ENCODE measurements around the gene BLMH.

The BLMH gene

DNA sequence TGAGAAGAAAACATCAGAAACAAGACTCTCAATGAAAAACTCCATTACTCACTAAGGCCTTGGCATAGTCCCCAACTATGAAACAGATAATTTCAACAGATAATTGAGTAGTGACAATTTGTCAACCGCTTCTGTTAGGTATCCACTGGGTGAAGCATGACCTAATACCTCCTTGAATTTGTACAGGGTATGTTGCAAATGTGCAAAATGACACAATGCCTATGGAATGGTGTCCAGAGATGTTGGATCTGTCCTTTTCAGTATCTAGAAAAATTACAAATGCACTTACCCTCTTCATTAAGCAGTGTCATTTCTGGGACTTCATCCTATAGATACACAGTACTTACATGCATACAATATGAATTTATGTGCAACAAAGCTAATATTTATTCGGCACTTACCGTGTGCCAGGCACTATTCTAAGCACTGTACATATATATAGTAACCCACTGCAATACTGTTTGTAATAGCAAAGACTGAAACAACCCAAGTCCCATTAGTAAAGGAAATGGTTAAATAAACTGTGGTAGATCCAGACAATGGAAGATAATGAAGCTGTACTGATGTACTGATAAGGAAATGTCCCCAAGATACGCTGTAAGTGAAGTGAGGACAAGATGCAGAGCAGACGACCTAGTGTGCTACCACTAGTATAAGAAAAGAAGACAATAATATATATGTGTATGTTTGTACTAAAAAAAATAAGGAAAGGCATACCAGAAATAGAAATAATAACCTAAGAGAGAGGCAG is 34.8 kb downstream of the BLMH start:
- H3K27ac ChIP-seq, result no peak overlapping the region
- DNase-seq (ENCODE audit: low read depth, low spot score), result no peak

DNA sequence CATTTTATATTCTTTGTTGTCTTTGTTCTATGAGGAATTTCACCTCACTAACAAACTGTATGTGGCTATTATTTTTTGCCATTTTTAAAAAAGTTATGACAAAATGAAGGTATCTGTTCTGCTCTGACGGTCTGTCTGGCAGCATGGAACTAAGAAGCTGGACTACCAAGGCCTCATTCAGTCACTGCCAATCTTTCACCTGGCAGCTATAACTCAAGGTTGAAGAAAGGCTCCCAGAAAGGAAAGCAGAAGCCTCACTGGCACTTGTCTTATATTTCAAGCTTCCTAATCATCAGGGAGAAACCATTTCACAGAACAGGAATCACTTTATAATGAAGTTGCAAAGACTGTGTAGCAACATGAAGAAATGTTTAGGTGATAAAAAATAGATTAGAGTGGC is 37.6 kb downstream of the BLMH start:
- no peak overlapping the region for H3K27ac ChIP-seq
- no peak for DNase-seq (ENCODE audit: low read depth, low spot score)

- no peak for DNase-seq (ENCODE audit: low read depth, low spot score)
These were observed 38.4 kb downstream of the BLMH start for GRCh38 chr17:30253312-30253711.

DNA sequence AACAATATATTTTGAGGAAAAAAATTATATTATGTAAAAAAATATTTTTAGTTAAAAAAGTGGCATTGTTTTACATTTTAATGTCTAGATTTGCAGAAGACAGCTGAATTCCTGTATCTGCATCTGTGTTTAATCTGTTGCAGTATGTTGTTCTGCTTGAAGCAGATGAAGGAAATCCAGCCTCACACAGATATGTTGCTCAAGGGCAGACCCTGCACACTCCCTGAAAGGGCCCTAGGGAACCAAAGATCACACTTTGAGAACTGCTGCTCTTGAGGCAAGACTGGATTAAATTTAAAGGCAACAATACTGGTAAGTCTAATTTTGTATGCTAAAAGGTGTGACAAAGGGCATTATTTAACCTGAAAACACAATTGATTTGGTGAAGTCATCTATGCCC is 39.8 kb downstream of the BLMH start:
- DNase-seq (ENCODE audit: low read depth, low spot score), result no peak
- H3K27ac ChIP-seq, result no peak overlapping the region

More at GRCh38 chr17:30253312-30253711, 38.4 kb downstream of the BLMH start:
- H3K27ac ChIP-seq, result no peak overlapping the region

- H3K27ac ChIP-seq, result no peak overlapping the region
- no peak for DNase-seq (ENCODE audit: low read depth, low spot score)
These were observed 42.3 kb downstream of the BLMH start for GRCh38 chr17:30249460-30249859.

- no peak overlapping the region for H3K27ac ChIP-seq
These were observed 43.0 kb downstream of the BLMH start for GRCh38 chr17:30248786-30249185.

GRCh38 chr17:30246460-30246859 is 45.3 kb downstream of the BLMH start:
- H3K27ac ChIP-seq, result no peak overlapping the region

More at GRCh38 chr17:30248786-30249185, 43.0 kb downstream of the BLMH start:
- DNase-seq (ENCODE audit: low read depth, low spot score), result no peak

DNA sequence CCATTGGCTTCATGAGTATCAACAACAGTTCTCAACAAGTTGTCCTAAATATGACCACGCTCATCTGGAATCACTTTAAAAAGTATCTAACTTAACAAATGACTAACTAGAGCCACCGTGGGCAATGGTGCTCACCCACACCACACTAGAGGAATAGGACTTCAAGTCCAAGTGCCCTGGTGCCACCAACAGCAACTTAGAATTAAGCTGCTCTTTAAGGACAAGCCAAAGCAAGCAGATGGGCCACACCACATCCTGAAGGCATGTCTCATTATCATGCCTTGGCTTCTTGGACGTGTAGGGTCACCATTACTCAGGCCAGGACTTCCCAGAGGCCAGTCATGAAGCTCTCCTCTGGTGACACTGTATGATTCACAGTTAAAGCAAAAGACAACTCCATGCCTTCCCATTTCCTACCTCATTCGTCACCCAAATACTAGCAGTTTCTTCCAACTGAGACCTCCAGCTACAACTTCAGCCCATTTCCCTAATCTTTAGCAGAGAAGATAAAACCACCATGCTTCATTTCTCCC is 46.8 kb downstream of the BLMH start:
- peak overlapping the region; percentile 52 for H3K27ac ChIP-seq
- DNase-seq (ENCODE audit: low read depth, low spot score), result peak; percentile 29

More at GRCh38 chr17:30246460-30246859, 45.3 kb downstream of the BLMH start:
- no peak for DNase-seq (ENCODE audit: low read depth, low spot score)

GRCh38 chr17:30243568-30243967 is 48.2 kb downstream of the BLMH start:
- no peak for DNase-seq (ENCODE audit: low read depth, low spot score)
- no peak overlapping the region for H3K27ac ChIP-seq

- no peak overlapping the region for H3K27ac ChIP-seq
- no peak for DNase-seq (ENCODE audit: low read depth, low spot score)
These were observed 48.7 kb downstream of the BLMH start for GRCh38 chr17:30243002-30243401.

DNA sequence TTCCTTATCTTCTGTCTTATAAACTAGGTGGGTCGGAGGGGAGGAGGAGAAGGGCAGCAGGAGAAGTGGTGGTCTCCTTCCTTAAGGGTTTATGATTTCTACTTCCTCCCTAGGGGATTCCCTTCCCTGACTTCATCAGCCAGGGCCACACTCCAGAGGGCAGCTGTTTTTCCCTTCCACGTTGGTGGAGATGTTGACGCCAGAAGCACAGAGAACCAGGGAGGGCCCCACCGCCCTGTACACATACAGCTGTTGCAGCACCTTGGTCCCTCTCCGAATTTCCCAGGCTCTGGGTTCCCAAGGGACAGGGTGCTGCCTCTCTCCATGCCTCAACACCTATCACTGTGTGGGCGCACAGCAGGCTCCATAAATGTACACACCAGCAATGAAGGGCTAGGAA is 50.7 kb downstream of the BLMH start:
- no peak for DNase-seq (ENCODE audit: low read depth, low spot score)
- H3K27ac ChIP-seq, result no peak overlapping the region

- no peak overlapping the region for H3K27ac ChIP-seq
- DNase-seq (ENCODE audit: low read depth, low spot score), result no peak
These were observed 51.6 kb downstream of the BLMH start for GRCh38 chr17:30240177-30240576.

- no peak for DNase-seq (ENCODE audit: low read depth, low spot score)
- no peak overlapping the region for H3K27ac ChIP-seq
These were observed 52.7 kb downstream of the BLMH start for GRCh38 chr17:30239089-30239462.

- H3K27ac ChIP-seq, result no peak overlapping the region
- no peak for DNase-seq (ENCODE audit: low read depth, low spot score)
These were observed 53.2 kb downstream of the BLMH start for GRCh38 chr17:30238387-30239088.

- no peak overlapping the region for H3K27ac ChIP-seq
- no peak for DNase-seq (ENCODE audit: low read depth, low spot score)
These were observed 53.8 kb downstream of the BLMH start for GRCh38 chr17:30238003-30238344.

DNA sequence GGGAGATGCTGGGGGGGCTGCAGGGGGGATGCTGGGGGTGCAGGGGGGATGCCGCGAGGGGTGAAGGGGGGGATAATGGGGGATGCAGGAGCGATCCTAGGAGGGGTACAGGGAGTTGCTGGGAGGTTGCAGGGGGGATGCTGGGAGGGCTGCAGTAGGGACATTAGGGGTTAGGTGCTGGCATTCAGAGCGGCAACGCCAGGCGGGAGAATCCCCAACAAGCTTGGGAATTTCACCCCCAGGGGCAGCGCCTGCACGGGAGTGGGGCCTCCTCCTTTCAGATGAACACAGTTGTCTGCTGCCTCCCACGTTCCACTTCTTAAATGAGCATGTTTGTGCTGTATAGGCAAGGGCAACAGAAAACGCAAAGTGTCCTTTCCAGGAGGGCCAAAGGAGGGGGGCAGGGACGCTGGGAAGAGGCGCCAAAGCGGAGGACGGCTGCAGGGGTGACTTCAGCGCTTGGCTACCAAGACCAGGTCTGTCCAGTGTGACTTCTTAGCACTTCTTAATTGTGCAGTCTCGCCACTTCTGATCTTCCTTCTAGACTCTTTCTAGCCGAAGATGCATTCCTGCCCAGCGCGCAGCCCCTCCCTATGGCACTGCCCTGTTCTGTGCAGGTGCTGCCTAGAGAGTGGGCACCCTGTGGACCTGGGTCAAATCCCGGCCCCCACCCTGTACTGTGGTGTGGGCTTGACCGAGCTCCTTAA is 54.3 kb downstream of the BLMH start:
- H3K27ac ChIP-seq, result no peak overlapping the region
- no peak for DNase-seq (ENCODE audit: low read depth, low spot score)

DNA sequence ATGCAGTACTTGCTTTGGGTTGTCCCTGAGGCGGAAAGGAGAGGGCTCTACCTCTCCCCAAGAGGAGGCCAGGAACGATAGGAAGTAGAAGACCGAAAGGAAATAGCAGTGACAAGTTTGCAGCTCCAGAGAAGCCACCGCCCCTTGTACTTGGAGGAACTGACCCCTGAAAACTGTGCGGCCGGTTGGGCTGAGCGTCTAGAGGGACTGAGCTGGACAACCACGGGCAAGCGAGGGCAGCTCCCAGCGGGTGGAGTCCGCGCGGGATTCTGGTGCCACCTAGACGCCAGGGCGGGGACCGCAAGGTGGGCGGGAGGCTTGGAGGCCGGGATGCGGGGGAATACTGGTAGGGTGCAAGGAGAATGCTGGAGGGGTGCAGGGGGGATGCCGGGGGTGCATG is 55.0 kb downstream of the BLMH start:
- no peak for DNase-seq (ENCODE audit: low read depth, low spot score)
- H3K27ac ChIP-seq, result no peak overlapping the region

DNA sequence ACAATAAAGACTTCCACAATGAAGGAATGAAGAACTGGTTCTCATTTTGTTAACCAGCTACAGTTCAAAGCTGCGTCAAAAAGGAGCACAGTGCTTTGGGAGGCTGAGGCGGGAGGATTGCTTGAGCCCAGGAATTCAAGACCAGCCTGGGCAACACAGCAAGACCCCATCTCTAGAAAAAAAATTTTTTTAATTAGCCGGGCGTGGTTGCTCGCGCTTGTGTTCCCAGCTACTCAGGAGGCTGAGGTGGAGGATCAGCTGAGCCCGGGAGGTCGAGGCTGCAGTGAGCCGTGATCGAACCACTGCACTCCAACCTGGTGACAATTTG is 55.5 kb downstream of the BLMH start:
- no peak for DNase-seq (ENCODE audit: low read depth, low spot score)
- no peak overlapping the region for H3K27ac ChIP-seq

- no peak within 1 kb of the TSS for H3K27ac ChIP-seq
- no peak for DNase-seq (ENCODE audit: low read depth, low spot score)
These were observed 56.1 kb downstream of the BLMH start, which contains the start of gene SLC6A4 for GRCh38 chr17:30235386-30236296. Gene SLC6A4 (minus strand): TSS chr17:30235697. CDS start chr17:30221958, 13,739 bp downstream.

- no peak overlapping the region for H3K27ac ChIP-seq
- no peak for DNase-seq (ENCODE audit: low read depth, low spot score)
These were observed 56.8 kb downstream of the BLMH start for GRCh38 chr17:30234964-30235363.

All from epithelial cell of prostate (primary cell).